Panc1 (cell line): ENCODE measurements around the gene NECAB2.

ENCODE experiments used
- POLR2AphosphoS5 ChIP-seq: IDR thresholded peaks from 2 replicates; pipeline ENCODE4 v1.6.1; 2012; ENCODE audit warnings: mild to moderate bottlenecking, low read depth, low read length, moderate library complexity
- TF ChIP-seq, protein P1 (sequence below): fragments of 450-650 bp; IDR thresholded peaks from 2 replicates; pipeline ENCODE4 v1.5.1; 2017; ENCODE audit warnings: mild to moderate bottlenecking
- TF ChIP-seq, protein P2 (sequence below), 2 experiments: IDR thresholded peaks; 2 replicates each; pipeline ENCODE4 v1.6.1; 2011 to 2012; ENCODE audit warnings: low read depth in 2 of 2, control low read depth in 1 of 2, low read length in 1 of 2, mild to moderate bottlenecking in 1 of 2, moderate library complexity in 1 of 2; ENCODE audit not compliant: insufficient read depth in 1 of 2

DNA sequence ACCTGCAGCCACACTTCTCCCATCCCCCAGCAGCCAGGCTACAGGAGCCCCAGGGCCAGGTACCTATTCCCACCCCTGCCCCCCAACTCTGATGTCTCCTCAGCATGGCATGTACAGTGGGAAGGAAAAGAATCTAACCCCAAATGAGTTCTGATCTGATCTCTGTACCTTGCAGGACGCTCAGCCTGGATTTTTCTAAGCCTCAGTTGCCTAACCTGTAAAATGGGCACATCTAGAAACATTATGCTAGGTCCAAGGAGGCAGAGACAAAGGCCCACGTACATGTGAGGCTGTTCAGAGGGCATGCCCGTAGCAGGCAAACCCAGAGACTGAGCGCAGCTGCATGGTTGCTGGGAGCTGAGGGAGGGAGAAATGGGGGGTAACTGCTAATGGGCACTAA lies 39.5 kb downstream of the NECAB2 start:
- TF ChIP-seq, protein P1, sequence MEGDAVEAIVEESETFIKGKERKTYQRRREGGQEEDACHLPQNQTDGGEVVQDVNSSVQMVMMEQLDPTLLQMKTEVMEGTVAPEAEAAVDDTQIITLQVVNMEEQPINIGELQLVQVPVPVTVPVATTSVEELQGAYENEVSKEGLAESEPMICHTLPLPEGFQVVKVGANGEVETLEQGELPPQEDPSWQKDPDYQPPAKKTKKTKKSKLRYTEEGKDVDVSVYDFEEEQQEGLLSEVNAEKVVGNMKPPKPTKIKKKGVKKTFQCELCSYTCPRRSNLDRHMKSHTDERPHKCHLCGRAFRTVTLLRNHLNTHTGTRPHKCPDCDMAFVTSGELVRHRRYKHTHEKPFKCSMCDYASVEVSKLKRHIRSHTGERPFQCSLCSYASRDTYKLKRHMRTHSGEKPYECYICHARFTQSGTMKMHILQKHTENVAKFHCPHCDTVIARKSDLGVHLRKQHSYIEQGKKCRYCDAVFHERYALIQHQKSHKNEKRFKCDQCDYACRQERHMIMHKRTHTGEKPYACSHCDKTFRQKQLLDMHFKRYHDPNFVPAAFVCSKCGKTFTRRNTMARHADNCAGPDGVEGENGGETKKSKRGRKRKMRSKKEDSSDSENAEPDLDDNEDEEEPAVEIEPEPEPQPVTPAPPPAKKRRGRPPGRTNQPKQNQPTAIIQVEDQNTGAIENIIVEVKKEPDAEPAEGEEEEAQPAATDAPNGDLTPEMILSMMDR = no peak
- TF ChIP-seq, protein P2, sequence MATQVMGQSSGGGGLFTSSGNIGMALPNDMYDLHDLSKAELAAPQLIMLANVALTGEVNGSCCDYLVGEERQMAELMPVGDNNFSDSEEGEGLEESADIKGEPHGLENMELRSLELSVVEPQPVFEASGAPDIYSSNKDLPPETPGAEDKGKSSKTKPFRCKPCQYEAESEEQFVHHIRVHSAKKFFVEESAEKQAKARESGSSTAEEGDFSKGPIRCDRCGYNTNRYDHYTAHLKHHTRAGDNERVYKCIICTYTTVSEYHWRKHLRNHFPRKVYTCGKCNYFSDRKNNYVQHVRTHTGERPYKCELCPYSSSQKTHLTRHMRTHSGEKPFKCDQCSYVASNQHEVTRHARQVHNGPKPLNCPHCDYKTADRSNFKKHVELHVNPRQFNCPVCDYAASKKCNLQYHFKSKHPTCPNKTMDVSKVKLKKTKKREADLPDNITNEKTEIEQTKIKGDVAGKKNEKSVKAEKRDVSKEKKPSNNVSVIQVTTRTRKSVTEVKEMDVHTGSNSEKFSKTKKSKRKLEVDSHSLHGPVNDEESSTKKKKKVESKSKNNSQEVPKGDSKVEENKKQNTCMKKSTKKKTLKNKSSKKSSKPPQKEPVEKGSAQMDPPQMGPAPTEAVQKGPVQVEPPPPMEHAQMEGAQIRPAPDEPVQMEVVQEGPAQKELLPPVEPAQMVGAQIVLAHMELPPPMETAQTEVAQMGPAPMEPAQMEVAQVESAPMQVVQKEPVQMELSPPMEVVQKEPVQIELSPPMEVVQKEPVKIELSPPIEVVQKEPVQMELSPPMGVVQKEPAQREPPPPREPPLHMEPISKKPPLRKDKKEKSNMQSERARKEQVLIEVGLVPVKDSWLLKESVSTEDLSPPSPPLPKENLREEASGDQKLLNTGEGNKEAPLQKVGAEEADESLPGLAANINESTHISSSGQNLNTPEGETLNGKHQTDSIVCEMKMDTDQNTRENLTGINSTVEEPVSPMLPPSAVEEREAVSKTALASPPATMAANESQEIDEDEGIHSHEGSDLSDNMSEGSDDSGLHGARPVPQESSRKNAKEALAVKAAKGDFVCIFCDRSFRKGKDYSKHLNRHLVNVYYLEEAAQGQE (IDR thresholded peaks at IDR 0.05; ENCODE audit: insufficient read depth in 1 of 2, low read depth in 2 of 2, low read length in 1 of 2) = no peak
- TF ChIP-seq POLR2AphosphoS5 = no peak
